GM23338 (cell line): ENCODE measurements around the gene GGNBP2. TPM values are rescaled to one million over a fixed set of nuclear protein-coding genes. Genes with fewer than 3 reads are reported as not detected.

Experiments
- ATAC-seq: fragments of 200-7000 bp; cut with Tn5 transposase; 3 replicates; pipeline ENCODE4 v1.9.1; 2020
- DNase-seq: peaks from one replicate; pipeline ENCODE4 v3.0.0-alpha.2; 2015; ENCODE audit warnings: low spot score
- H2AFZ ChIP-seq: fragments of 200-600 bp; sonication (generic); 2 replicates; pipeline ENCODE4 v1.8.0; 2016; ENCODE audit warnings: antibody characterized with exemption, mild to moderate bottlenecking, moderate library complexity
- H3F3A ChIP-seq: fragments of 200-600 bp; sonication (generic); replicated peaks from 2 replicates; pipeline ENCODE4 v1.8.0; 2017; ENCODE audit warnings: antibody characterized with exemption, mixed run types, low read depth
- H3K27ac ChIP-seq: fragments of 200-600 bp; sonication (generic); 2 replicates; pipeline ENCODE4 v1.6.1; 2016; ENCODE audit warnings: low read depth
- H3K27me3 ChIP-seq: fragments of 200-600 bp; sonication (generic); 2 replicates; pipeline ENCODE4 v1.8.0; 2016; ENCODE audit warnings: mild to moderate bottlenecking, mixed run types, moderate library complexity; ENCODE audit not compliant: insufficient read depth
- H3K36me3 ChIP-seq: fragments of 200-600 bp; sonication (generic); 2 replicates; pipeline ENCODE4 v1.8.0; 2016; ENCODE audit warnings: mild to moderate bottlenecking; ENCODE audit not compliant: insufficient read depth
- H3K4me1 ChIP-seq: fragments of 200-600 bp; sonication (generic); 2 replicates; pipeline ENCODE4 v1.8.0; 2016; ENCODE audit warnings: mild to moderate bottlenecking, moderate library complexity; ENCODE audit not compliant: insufficient read depth
- H3K4me2 ChIP-seq: fragments of 200-600 bp; sonication (generic); 2 replicates; pipeline ENCODE4 v1.7.1; 2017; ENCODE audit warnings: mixed run types
- H3K4me3 ChIP-seq: fragments of 200-600 bp; sonication (generic); 2 replicates; pipeline ENCODE4 v1.6.1; 2016; ENCODE audit warnings: mixed run types
- H3K79me2 ChIP-seq: fragments of 200-600 bp; sonication (generic); replicated peaks from 2 replicates; pipeline ENCODE4 v1.8.0; 2017; ENCODE audit warnings: mild to moderate bottlenecking; ENCODE audit not compliant: insufficient read depth
- H3K9me2 ChIP-seq: fragments of 200-600 bp; sonication (generic); 2 replicates; pipeline ENCODE4 v1.8.0; 2017; ENCODE audit not compliant: insufficient read depth
- H4K20me1 ChIP-seq: fragments of 200-600 bp; sonication (generic); replicated peaks from 2 replicates; pipeline ENCODE4 v1.8.0; 2017; ENCODE audit warnings: mild to moderate bottlenecking; ENCODE audit not compliant: insufficient read depth
- H3K27ac Mint-ChIP-seq: 2 replicates; pipeline ENCODE4 v1.8.0; 2020; ENCODE audit warnings: inconsistent platforms, mild to moderate bottlenecking, moderate library complexity, mixed read lengths
- H3K27me3 Mint-ChIP-seq: 3 replicates; pipeline ENCODE4 v1.8.0; 2022; ENCODE audit warnings: low read depth, mild to moderate bottlenecking, moderate library complexity, mixed read lengths, inconsistent platforms; ENCODE audit not compliant: insufficient read depth, poor library complexity
- H3K36me3 Mint-ChIP-seq: 3 replicates; pipeline ENCODE4 v1.8.0; 2021; ENCODE audit warnings: low read depth, mild to moderate bottlenecking, inconsistent platforms, moderate library complexity, mixed read lengths
- H3K4me1 Mint-ChIP-seq: 3 replicates; pipeline ENCODE4 v1.8.0; 2020; ENCODE audit warnings: mild to moderate bottlenecking, inconsistent platforms, mixed read lengths
- H3K4me3 Mint-ChIP-seq: 3 replicates; pipeline ENCODE4 v1.8.0; 2021; ENCODE audit warnings: moderate library complexity, mild to moderate bottlenecking, inconsistent platforms, mixed read lengths
- H3K9me3 Mint-ChIP-seq: 3 replicates; pipeline ENCODE4 v1.8.0; 2020; ENCODE audit warnings: moderate library complexity, mild to moderate bottlenecking, inconsistent platforms, mixed read lengths
- CREB1 ChIP-seq: fragments of 250-450 bp; sonication (Bioruptor Pico); IDR thresholded peaks from 2 replicates; pipeline ENCODE4 v1.5.0; 2020; ENCODE audit warnings: low read depth, mild to moderate bottlenecking, moderate library complexity
- CTCF ChIP-seq, 2 experiments: fragments of 200-600 bp in 1 of 2; sonication (generic) in 1 of 2; conservative IDR thresholded peaks; 2 replicates each; pipeline versions ENCODE4 v1.5.1 to v1.6.1; 2016 to 2017; ENCODE audit warnings: antibody characterized with exemption in 2 of 2, low read depth in 2 of 2, mild to moderate bottlenecking in 2 of 2, moderate library complexity in 1 of 2
- EZH2phosphoT487 ChIP-seq: fragments of 200-600 bp; sonication (generic); IDR thresholded peaks from one replicate; pipeline ENCODE4 v1.8.1; 2018; ENCODE audit warnings: antibody characterized with exemption; ENCODE audit not compliant: unreplicated experiment
- JUNB ChIP-seq: IDR thresholded peaks from one replicate; pipeline ENCODE4 v1.6.1; 2016; ENCODE audit warnings: antibody characterized with exemption; ENCODE audit not compliant: unreplicated experiment
- POLR2AphosphoS5 ChIP-seq: IDR thresholded peaks from 2 replicates; pipeline ENCODE4 v1.6.1; 2016; ENCODE audit warnings: antibody characterized with exemption, low read depth
- ZNF331 ChIP-seq: fragments of 250-450 bp; sonication (Bioruptor Pico); IDR thresholded peaks from 2 replicates; pipeline ENCODE4 v1.5.0; 2020; ENCODE audit warnings: low read depth, mild to moderate bottlenecking, moderate library complexity
- ZNF462 ChIP-seq: fragments of 250-450 bp; sonication (Bioruptor Pico); IDR thresholded peaks from 2 replicates; pipeline ENCODE4 v1.5.0; 2020; ENCODE audit warnings: mild to moderate bottlenecking, moderate library complexity
- polyA plus RNA-seq: library from polyadenylated mRNA; unstranded; fragments of >200 nt; fragmentation: Nextera tagmentation; extraction: Ambion mirVana; gene quantifications from 2 replicates; pipeline ENCODE4 v1.2.1, GENCODE V29; 2016
- total RNA-seq: library from RNA; depleted of rRNA; stranded (reverse); fragments of >200 nt; shearing (Covaris generic); gene quantifications from 2 replicates; pipeline ENCODE4 v1.2.3, GENCODE V29; 2014

Gene GGNBP2
- total and polyA plus RNA-seq, 2 experiments from 2014 or later, result 40.7 to 41.2 TPM

GRCh38 chr17:36611345-36612072 is 66.8 kb downstream of the GGNBP2 start:
- no peak overlapping the region for H3K27ac ChIP-seq
- H4K20me1 ChIP-seq, result peaks cover 9% of the 10 kb centered on the region; the same call in 1 of the 2 replicates
- H3K27ac Mint-ChIP-seq, result no peak overlapping the region
- DNase-seq, result no peak
- no peak for ATAC-seq
- H3K36me3 Mint-ChIP-seq, result peaks cover 12% of the 10 kb centered on the region
- peaks cover 31% of the 10 kb centered on the region for H3K4me1 ChIP-seq
- TF ChIP-seq CREB1 (CRISPR knock-in tag) (no peak), JUNB (no peak), CTCF (conservative IDR thresholded peaks at IDR 0.05; ENCODE audit: low read depth in 2 of 2) (no peak), POLR2AphosphoS5 (no peak), ZNF331 (CRISPR knock-in tag) (no peak), ZNF462 (CRISPR knock-in tag) (no peak), EZH2phosphoT487 (no peak)
- H3F3A ChIP-seq, result peaks cover 12% of the 10 kb centered on the region; the same call in 1 of the 2 replicates
- no peaks in the 10 kb centered on the region for H3K79me2 ChIP-seq
- H3K27me3 Mint-ChIP-seq, result peaks cover 12% of the 10 kb centered on the region
- no peak overlapping the region for H3K4me2 ChIP-seq
- H3K4me3 Mint-ChIP-seq, result no peak overlapping the region
- peaks cover 37% of the 10 kb centered on the region for H3K4me1 Mint-ChIP-seq
- H3K27me3 ChIP-seq, result no peaks in the 10 kb centered on the region
- H3K36me3 ChIP-seq, result no peaks in the 10 kb centered on the region
- no peaks in the 10 kb centered on the region; the same call in 2 of the 3 replicates for H3K9me3 Mint-ChIP-seq
- H2AFZ ChIP-seq, result no peak overlapping the region
- no peaks in the 10 kb centered on the region for H3K9me2 ChIP-seq
- H3K4me3 ChIP-seq, result no peak overlapping the region
